GM21717 (cell line): ENCODE results near the gene TMC7.
"Not testable (repeated sequence)": the region's sequence is repeated elsewhere in the genome, so short reads cannot be mapped to it uniquely, and the experiment has no call there.

Source experiments
- ATAC-seq: cut with Tn5 transposase; IDR thresholded peaks from one replicate; pipeline ENCODE4 v1.9.1; 2021; ENCODE audit warnings: mild to moderate bottlenecking, moderate library complexity; ENCODE audit not compliant: unreplicated experiment

The TMC7 gene

DNA sequence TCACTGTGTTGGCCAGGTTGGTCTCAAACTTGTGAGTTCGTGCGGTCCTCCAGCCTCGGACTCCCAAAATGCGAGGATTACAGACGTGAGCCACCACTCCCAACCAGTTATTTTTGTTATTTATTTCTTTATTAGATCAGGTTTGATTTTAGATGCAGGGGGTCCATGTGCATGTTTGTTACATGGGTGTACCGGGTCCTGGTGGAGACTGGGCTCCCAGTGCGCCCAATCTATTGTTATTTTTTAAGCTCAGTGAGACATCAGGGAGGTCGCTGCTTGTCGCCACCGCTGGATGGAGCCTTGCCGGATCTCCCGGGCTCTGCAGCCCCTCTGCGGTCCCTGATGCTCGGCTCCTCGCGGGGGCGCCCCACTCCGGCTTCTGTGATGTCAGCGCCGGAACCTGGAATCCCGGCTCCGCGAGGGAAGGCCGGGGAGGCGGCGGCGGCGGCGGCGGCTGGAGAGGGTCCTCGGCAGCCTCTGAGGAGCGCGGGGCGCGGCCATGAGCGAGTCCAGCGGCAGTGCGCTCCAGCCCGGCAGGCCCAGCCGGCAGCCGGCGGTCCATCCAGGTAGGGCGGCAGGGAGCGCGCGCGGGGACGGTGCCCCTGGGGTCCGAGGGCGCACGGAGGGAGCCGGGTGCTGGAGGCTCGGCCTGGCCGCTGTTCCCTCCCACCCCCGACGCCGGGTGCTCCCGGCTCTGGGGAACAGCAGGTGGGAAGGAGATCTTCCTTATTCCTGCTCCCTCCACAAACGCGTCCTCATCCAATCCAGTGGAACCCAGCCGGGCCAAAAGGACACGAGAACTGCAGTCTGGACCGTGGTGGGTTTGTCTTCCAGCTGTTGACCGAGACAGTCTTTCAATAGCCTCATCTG, at the start of gene TMC7:
Gene TMC7 (plus strand): TSS at position 370 of the 870 bp plus-strand sequence. CDS start 130 bp downstream, at position 500.
- ATAC-seq, result no peak

DNA sequence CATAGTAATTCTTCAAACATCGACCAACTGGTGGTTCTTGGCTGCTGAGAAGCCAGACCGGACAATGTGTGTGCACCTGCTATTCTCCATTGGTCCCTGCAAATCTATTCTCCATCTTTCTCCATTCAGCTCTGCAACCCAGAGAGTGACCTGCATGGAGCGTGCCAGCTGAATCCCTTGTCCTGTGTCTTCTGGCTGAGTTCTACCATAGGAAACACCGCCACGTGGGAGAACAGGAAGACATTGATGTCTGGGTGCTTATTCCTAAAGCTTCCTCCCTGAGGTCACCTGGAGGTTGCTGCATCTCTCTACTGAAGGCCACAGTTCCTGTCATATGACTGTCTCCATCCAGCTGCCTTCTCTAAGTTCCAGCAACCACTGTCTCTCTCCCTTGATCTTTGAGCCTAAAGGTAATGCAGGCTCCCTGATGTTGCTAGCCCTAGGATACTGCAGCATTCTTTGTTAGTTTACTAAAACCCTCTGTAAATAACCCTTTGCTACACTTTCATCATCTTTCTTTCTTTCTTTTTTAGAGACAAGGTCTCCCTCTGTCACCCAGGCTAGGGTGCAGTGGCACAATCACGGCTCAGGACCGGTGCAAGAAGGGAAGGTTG, 46.9 kb upstream of the TMC7 start:
- no peak for ATAC-seq

DNA sequence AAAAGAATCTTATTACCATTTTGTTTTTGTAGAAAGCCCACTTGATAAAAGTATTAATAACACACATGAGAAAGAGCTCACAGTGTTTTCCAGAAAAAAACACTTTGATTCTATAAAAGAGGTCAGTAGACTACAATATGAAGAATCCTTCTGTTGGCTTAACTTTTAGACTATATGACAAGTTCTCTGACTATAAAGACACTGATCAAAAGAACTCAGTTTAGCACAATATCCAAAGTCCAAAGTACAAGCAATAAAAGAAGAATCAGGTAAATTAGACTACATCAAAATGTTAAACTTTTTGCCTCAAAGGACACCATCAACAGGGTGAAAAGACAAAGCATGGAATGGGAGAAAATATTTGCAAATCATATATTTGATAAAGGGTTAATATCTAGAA, 46.3 kb upstream of the TMC7 start:
- ATAC-seq, result no peak

DNA sequence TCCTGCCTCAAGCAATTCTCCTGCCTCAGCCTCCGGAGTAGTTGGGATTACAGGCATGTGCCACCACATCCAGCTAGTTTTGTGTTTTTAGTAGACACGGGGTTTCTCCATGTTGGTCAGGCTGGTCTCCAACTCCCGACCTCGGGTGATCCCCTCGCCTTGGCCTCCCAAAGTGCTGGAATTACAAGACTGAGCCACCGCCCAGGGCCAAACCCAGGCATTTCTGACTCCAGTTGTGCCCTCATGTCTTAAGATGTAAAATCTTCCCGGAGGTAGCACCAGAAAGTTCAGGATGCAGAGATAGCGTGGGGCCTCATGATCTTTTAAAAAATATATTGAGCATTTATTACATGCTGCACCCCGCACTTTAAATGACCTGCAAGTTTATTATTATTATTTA, 44.7 kb upstream of the TMC7 start:
- no peak for ATAC-seq

DNA sequence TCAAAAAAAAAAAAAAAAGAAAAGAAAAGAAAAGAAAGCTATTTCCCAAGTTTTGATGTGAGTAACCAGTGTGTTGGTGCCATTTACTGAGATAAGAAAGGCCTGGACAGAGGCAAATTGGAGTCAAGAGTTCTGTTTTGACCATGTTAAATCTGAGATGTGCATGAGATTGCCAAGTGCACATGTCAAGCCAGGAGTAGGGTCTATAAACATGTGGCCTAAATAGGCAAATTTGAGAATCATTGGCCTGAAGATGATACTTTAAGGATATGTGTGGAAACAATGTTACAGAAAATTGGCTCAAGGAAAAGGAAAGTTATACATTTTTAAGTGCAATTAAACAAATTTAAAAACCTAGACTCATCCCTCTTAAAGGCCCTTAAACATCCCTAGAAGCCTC, 42.3 kb upstream of the TMC7 start:
- ATAC-seq, result no peak

DNA sequence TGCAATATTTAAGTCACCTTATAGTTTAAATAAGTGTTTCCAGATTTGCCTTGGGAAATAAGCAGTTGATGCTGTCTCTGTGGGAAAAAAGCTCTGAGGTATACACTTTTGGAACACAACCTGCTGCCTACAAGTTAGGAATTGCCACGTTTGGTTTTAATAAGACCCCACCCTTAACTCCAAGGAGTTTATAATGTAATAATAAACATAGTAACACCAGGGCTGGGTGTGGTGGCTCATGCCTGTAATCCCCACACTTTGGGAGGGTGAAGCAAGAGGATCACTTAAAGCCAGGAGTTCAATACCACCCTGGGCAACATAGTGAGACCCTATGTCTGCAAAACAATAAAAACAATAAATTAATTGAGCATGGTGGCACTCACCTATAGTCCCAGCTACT, 41.7 kb upstream of the TMC7 start:
- ATAC-seq, result no peak

DNA sequence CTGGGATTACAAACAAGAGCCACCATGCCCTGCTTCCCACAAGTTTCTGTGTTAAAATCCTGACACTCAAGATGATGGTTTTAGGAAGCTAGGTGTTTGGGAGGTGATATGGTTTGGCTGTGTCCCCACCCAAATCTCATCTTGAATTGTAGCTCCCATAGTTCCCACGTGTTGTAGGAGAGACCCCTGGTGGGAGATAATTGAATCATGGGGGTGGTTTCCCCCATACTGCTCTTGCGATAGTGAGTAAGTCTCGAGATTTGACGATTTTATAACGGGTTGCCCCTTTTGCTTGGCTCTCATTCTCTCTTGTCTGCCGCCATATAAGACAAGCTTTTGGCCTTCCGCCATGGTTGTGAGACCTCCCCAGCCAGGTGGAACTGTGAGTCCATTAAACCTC, 40.3 kb upstream of the TMC7 start:
- ATAC-seq, result no peak

DNA sequence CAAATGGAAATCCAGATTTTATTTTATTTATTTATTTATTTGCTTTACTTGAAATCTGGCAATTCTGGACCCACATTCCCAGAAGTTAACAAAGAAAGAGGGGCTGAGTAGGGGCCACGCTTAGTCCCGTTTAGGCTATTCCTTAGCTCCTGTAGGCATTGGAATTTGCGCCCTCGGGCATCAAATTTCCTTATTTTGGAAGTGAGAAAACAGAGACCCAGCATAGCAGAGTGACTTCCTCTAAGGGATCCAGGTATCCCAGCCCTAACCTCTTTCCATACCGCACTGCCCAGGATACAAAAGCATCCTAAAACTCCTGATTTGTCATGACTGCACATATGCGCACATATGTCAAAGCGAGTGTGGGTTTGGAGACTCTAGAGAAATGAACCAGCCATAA, 38.5 kb upstream of the TMC7 start:
- no peak for ATAC-seq

DNA sequence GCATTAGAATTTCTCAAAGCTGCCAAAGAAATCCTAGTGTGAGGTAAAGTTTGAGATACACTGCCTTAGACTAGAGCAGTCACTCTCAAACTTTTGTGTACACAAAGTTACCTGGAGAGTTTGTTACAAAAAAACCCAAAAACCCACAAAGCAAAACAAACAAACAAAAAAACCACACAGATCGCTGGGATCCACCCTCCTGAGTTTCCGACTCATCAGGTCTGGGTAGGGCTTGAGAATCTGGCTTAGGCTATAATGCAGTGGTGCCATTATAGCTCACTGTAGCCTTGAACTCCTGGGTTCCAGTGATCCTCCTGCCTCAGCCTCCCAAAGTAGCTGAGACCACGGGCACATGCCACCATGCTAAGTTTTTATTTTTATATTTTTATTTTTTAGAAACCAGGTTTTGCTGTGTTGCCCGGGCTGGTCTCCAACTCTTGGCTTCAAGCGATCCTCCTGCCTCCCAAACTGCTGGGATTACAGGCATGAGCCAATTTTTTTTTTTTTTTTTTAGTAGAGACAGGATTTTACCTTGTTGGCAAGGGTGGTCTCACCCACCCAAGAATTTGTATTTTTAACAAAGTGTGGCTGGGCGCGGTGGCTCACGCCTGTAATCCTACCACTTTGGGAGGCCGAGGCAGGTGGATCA, 35.2 kb upstream of the TMC7 start:
- no peak for ATAC-seq

DNA sequence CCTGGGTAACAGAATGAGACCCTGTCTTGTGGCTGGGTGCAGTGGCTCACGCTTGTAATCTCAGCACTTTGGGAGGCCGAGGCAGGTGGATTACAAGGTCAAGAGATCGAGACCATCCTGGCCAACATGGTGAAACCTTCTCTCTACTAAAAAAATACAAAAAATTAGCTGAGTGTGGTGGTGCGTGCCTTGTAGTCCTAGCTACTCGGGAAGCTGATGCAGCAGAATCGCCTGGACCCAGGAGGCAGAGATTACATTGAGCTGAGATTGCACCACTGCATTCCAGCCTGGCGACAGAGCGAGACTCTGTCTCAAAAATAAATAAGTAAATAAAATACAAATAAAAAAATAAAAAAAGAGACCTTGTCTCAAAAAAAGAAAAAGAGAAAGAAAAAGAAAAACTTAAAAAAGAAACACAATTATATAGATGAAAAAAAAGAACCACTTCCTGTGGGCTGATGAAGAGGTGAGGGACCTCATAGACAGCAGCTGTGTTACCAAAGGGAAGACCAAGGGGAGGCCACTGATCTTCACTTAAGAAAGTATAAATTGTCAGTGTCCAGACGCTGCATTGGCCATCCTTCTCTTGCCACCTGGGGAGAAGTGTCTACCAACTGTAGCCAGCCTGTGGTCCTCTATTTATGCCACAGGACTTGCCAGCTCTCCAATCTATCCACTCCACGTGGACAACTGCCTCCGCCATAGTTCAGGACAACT, 33.1 kb upstream of the TMC7 start:
- no peak for ATAC-seq

DNA sequence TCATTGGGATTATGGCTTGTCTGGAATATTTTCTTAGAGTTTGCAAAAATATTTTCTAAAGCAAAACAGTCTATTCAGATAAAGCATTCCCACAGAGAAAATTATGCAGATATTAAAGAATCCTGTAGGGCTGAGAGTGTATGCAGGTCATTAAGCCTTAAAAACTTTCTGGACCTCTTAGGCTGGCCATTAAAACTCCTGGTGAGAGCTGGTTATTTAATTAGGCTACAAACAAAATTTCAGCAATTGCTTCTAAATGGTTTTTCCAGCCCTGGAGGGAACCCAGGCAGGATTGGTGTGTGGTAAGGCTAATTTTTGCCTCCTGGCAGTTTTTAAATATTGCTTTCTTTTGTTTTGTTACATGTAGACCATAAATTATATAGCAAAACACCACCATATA, 30.2 kb upstream of the TMC7 start:
- no peak for ATAC-seq

DNA sequence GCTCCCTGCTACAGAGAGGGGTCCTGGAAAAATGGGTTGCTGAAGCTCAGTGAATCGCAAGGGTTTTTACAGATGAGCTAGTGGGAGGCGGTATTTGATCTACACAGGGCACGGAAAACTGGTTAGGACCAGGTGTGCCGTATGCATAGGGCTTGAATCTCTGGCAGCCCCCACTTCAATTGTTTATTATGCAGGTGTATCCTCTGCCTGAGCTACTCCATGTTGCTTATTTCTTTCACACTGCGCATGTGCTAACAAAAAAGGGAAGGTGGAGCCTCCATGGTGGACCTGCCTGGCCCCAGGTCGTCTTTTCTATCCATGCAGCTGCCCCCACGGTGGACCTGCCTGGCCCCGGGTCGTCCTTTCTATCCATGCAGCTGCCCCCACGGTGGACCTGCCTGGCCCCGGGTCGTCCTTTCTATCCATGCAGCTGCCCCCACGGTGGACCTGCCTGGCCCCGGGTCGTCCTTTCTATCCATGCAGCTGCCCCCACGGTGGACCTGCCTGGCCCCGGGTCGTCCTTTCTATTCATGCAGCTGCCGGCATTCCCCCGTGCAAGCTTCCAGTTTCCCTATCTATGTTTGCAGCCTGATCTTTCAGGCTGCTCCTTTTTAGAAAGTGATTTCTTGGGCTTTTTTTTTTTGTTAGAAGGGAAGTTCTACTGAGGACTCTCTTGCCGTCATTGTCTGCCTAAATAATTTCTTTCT, 27.7 kb upstream of the TMC7 start:
- peak; percentile 49 for ATAC-seq

DNA sequence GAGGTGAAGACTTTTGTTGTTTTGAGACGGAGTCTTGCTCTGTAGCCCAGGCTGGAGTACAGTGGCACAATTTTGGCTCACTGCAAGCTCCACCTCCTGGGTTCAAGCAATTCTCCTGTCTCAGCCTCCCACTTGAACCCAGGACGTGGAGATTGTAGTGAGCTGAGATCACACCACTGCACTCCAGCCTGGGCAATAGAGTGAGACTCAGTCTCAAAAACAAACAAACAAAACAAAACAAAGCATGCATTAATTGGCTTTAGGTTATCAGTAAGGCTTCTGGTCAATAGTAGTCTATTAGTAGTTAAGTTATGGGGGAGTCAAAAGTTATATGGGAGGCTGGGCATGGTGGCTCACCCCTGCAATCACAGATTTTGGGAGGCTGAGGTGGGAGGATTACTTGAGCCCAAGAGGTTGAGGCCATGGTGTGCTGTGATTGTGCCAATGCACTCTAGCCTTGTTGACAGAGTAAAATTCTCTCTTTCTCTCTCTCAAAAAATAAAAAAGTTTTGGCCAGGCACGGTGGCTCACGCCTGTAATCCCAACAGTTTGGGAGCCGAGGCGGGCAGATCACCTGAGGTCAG, 27.0 kb upstream of the TMC7 start:
- not testable (repeated sequence) for ATAC-seq

DNA sequence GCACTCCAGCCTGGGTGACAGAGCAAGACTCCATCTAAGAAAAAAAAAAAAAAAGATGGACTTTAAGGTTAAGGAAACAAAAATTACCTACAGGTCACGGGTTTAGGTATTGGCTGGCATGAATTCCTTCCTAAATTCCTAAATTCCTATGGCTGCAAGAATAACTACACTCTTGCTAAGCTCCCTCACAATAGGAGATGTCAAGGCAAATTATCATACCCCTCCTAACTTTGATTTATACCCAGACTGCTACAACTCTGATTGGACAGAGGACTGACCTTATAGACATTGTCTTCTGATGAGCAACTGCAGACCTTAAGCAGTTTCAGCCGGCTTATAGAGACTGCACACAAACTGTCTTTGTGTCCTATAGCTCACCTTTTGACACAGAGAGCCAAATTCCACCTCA, 25.1 kb upstream of the TMC7 start:
- no peak for ATAC-seq

DNA sequence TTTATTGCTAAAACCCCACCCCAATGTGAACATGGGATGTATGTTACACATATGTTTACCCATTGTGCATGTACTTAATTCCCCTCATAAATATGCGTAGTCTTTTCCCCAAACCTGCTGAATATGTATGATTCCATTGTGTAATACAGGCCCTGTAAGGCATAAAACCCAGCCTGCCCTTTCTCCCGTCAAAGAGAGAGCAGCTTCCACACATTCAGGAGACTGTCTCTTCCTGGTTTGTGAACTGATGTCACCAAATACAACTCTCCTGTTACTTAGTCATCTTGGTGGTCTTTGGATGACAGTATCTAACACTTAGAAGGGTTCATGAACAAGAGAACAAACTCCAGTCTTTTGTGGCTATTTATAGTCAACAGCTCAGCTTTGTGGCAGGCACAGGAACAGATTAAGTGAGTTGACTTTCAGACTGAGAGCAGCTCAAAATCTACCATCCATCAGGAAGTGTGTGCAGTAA, 24.7 kb upstream of the TMC7 start:
- ATAC-seq, result no peak

DNA sequence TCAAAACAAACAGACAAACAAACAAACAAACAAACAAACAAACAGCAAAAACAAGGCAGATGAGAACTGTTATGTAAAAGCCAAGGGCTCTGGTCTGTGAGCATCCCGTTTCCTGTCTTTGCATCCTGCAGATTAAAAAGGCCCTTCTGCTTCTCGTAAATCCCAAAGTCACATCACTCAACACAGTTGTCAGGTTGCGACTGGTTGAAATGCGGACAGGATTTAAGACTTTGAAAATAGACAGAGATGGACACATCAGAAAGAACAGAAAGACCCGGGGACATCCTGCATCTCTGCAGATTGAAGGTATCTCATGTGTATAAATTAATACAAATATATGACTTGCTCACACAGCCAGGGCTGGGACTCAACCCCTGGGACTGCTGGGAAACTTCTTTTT, 18.2 kb upstream of the TMC7 start:
- ATAC-seq, result no peak

DNA sequence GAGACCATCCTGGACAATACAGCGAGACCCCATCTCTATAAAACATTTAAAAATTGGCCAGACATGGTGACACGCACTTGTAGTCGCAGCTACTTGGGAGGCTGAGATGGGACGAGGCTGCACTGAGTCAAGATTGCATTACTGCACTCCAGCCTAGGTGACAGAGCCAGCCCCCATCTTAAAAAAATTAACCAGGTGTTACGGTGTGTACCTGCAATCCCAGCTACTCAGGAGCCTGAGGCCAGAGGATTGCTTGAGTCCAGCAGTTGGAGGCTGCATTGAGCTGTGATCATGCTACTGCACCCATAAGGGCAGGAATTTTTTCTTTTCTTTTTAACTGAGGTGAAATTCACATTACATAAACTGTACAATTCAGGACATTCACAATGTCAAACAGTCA, 16.9 kb upstream of the TMC7 start:
- no peak for ATAC-seq

DNA sequence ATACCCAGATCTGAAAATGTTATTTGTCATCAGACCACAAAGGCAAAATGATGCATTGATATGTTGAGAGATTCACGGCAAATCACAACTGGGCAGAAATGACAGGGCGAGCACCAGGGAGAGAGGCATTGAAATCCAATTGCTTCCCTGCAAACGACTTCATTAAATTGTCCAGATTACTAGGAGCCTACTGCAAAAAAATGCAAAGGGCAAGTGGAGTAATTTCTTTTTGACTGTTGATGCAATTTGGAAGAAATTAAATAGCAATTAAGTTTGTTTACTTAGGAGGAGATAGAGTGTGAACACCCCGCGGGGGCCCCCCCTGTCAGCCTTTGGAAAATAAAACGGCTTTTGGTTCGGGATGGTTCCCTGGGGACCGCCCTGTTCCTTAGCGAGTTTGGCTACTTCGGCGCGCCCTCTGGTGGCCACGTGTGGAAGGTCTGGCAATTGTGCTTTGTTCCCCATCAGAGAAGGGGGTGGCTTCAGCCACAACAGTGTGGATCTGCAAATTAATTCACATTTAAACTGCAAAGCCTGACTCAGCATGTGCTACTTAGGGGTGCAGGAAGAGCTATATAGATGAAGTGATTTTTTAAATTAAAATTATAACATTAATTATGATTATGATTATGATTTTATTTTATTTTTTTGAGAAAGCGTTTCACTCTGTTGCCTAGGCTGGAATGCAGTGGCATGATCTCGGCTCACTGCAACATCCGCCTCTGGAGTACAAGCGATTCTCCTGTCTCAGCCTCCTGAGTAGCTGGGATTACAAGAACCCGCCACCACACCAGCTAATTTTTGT, 14.5 kb upstream of the TMC7 start:
- no peak for ATAC-seq

DNA sequence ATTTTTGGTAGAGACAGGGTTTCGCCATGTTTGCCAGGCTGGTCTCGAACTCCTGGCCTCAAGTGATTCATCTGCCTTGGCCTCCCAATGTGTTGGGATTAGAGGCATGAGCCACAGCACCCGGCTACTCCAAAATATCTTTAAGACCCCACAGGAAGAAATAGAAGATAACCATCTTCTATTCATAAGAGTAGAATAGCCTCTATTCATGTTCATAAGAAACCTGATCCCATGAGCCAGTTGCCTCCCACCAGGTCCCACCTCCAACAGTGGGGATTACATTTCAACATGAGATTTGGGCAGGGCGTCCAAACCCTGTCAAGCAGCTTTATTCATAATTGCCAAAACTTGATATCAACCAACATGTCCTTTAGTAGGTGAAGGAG, 13.9 kb upstream of the TMC7 start:
- ATAC-seq, result no peak

DNA sequence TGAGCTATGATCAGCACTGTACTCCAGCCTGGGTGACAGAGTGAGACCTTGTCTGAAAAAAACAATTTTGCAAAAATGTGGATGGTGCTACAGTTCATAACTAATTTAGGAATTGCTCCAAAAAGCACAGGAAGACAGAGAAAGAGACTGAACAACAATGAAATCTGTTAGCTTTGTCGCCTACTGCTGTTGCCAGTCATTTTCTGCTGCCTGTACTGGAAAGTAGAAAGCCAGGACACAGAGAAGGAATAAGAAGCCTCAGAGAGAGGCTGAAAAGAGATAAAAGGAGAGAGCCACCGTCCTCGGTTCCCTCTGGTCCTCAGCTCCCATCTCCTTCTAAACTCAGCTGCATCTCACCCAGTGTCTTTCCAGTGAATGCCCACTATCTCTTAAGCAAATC, 8.6 kb upstream of the TMC7 start:
- ATAC-seq, result no peak
